Left kidney (tissue), 2 donors: Measurements from ENCODE around the gene SCN4A. TPM values are rescaled to one million over a fixed set of nuclear protein-coding genes. Genes with fewer than 3 reads are reported as not detected.
"Not testable (repeated sequence)": the region's sequence is repeated elsewhere in the genome, so short reads cannot be mapped to it uniquely, and the experiment has no call there.

Experiments used
- DNase-seq: peaks from one replicate; pipeline ENCODE4 v3.0.0-alpha.2; 2013
- polyA plus RNA-seq: library from polyadenylated mRNA; unstranded; fragments of 120-200 nt; gene quantifications from one replicate; pipeline ENCODE4 v1.2.1, GENCODE V29; 2013; ENCODE audit not compliant: insufficient read length

The SCN4A gene
- polyA plus RNA-seq, 1 donor: 0.86 TPM

DNA sequence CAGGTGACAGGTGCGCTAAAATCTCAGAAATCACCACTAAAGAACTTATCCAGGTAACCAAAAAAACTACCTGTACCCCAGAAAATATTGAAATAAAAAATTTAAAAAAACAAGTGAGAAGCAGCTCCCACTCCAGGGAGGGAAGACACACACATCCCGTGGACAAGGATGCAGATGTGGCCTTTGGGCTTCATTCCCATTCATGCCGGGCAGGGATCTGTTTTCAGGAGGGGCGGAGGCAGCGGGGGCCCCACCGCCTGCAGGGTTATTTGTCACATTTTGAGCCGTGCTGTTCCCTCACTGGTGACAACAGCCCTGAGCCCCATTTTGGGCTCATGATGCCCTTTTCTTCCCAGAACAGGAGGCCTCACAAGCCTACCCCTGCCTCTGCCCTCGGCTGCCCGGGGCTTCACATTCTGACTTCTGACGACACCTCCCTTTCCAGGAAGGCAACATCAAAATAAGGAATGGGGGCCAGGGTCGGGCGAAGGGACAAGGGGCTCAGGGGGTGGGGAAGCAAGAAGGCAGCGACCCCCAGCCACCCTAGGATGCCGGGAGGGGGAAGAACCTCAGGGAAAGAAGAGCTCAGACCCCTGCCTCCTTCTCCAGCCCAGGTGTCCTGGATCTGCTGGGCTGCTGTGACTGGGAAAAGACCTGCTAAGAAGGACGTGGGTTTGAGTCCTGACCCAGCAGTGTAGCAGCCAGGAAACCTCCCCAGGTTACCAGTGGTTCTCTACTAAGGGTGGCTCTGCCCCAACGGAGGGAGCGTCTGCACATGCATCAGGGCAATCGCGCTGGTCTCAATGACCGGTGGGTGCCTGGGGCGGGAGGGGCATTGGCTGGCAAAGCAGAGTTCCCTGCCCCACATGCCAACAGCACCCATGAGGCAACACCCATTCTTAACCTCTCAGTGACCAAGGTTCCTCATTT is 38.3 kb downstream of the SCN4A start:
- no peak for DNase-seq

DNA sequence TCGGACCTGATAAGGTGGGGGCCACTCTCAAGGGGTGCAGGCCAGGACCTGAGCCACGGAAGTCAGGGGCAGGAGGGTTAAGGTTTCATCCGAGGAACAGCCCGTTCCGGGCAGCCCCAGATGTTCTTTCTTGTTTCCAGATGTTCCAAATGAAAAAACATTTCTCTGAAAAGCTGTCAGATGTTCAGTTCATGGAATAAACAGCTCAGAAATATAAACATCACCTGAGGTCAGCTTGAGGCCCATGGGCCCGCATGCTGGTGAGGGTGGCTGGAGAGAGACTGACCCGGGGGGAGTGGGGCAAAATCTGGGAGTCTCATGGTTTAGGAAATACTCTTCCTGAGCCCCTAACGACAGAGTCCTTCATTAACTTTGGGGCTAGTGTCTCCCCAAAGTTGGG is 39.1 kb downstream of the SCN4A start:
- no peak for DNase-seq

DNA sequence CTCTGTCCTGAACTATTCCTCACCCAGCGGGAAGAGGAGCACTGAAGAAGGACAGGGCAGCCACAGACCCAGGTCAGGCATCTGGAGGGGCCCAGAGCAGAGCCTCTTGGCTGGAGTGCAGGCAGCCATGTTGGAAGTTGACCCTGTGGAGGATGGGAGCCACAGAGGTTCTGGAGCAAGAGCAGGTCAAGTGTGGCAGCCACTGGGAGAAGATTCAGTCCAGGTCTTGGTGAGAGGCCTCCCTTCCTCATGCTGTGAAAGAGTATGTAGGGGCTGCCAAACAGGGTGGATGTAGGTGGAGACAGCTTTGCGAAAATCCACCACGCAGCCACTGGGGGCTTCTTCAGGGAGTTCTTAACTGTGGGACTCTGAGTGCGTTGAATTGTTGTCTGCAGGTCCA is 40.0 kb downstream of the SCN4A start:
- no peak for DNase-seq

DNA sequence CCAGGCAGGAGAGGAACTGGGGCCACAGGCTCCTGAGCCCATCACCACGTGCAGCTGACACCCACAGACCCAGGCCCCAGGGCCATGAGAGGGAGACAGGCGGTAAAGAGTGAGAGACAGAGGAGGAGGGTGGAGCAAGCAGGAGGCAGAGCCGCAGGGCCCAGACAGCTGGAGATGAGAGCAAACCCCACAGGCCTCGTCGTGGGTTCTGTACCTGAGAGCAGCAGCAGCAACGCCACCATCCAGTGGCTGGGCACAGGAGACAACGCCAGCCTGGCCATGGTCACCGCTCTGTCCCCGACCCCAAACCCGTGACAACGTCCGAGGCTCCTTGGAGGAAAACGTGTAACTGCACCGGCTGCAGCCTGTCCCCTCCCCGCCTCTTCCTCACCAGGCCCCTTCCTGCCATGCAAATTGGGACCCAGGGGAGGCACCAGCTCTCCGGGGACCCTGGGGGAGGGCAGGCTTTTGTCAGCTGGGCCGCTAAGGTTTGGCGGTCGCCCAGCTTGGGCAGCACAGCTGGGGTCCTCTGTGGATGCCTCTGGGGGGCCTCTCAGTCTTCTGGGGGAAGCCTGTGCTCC is 40.6 kb downstream of the SCN4A start, which contains the start of gene CD79B:
CD79B (minus strand) TSS at position 351 of the 581 bp plus-strand sequence; CDS start at position 281, 70 bp downstream.
- DNase-seq: no peak

DNA sequence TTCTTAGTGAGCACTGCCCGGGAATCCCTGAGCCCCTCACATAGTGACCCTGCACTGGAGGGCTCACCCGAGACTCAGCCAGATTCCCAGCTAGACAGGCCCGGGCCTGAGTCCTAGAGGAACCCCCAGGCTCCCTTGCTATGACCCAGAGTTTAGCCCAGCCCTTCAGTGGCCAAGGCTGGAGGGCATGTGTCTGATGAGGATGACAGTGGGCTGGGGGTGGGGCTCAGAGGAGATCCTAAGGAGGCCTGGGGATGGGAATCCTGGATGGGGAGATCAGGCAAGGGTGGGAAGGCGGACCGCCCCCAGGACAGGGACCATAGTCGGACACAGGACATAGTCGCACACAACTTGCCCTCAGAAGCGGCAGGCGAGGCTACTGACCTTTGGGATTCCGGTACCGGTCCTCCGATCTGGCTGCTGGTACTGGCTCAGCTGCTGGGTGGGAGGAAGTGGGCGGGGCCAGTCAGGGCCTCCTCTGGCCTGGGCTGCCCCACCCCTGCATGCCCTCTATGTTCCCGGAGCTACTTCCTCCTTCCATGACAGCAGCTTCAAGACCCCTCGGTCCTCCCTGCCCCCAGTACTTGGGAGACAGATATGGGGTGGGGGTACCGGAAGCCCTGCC is 41.7 kb downstream of the SCN4A start:
- no peak for DNase-seq

DNA sequence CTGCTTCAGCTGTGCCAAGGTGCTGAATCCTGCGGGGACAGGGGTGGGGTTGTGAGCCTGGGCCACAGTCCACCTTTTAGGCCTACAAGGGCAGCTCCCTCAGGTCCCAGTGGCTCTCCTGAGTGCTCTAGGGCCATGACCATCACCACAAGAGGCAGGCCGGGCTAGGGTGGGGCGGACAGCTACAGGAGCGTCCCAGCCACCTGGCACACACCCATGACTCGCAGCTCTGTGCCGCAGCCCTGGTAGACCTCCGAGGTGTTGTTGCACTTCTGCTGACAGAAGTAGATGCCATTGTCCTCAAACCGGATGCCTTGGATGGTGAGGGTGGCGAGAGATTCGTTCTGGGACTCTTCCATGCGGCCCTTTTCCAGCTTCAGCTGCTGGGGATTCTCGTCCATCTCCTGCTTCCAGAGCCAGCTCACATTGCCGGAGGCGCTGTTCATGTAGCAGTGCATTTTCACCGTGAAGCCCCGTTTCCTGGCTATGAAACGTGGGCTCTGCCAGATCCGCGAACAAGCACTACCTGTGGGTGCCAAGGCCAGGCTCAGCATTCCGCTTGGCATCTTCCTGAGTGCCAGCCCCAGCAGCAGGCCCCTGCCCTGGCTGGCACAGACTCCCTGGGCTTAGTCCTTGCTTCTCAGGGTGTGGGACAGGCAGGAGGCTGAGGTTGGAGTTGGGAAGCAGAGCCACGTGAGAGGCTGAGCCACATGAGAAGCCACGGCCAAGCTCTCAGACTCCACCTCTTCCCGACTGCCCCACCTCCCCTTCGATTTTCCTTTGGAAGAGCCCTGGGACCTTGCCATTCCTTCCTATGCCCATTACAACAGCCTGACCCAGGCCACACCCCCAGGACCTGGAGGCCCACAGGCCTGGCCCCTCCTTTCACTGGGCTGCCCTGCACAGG is 42.6 kb downstream of the SCN4A start:
- no peak for DNase-seq

DNA sequence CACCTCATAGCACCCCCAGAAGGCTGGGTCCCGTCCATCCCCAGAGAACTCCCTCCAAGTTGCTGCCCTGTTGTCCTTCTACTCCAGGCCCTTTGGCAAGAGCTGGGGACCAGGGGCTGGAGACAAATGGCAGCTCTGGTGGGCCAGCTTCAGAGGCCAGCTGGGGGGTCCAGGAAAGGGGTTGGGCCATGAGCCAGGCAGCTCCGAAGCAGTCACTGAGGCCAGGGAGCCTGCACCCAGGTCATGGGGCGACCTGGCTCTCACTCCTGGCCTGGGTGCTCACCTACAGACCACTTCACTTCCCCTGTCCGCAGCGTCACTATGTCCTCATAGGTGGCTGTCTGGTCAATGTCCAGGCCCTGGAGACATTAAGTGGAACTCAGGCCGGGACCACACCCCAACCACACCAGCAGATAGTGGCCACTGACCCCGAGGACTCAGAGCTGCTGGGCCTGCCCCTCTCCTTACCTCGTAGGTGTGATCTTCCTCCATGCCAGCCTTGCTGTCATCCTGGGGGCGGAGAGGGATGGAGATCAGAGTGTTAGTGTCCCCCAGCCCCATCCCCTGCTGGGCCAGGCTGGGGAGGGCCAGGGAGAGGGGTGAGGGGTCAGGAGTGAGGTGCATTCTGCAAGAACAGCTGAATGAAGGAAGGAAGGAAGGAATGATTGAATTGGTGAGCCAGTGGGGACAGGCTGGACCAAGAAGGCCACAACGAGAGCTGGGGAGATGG is 43.6 kb downstream of the SCN4A start:
- DNase-seq: no peak

DNA sequence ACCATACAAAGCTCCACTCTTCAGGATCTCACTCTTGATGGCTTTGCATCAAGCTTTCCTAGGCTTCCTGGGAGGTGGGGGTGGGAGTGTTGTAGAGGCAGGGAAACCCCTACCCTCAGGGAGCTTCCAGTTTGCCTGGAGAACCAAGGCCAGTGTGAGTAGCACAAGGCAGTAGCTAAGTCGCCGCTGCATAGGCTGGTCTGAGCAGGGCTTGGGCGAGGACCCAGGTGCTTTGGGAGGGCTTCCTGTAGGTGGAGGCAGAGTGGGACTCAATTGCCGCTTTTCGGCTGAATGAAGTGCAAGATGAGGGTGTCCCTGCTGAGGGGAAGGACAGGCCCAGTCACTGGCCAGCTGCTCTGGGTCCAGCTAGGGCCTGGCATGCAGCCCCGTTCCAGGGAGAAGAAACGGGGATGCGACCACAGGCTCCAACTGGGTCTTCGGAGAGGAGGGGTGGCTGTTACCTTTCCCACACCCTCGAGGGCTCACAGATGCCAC is 44.5 kb downstream of the SCN4A start:
- DNase-seq: no peak

DNA sequence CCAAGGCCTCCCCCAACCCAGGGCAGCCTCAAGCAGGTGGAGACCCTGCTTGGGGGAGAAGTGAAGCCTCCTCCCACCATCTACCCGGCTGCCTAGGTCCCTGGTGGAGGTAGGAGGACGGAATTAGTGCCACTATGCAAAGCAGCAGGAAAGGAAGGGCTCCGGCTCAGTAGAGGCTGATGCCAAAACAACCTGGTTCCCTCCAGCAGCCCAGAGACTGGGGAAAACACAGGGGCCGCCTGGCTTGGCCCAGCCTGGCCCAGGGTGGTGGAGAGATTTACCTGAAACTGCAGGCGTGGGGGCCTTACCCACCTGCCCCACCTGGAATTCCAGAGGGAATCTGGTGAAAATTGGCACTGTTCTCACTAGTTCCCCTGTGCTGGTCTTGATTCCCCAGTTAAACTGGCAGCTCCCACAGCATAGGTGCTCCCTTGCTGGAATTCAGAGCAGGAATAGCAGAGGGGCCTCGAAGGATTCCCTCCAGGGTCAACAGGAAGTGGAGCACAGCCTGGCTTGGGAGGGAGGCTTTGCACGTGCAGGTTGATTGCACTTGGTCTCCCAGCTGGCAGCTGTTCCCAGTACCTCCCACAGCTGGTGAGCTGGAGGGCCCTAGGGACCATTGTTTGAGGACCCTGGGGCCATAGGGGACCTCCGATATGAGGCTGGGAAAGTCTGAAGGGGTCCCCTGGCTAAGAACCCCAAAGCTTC is 45.1 kb downstream of the SCN4A start:
- DNase-seq: no peak

DNA sequence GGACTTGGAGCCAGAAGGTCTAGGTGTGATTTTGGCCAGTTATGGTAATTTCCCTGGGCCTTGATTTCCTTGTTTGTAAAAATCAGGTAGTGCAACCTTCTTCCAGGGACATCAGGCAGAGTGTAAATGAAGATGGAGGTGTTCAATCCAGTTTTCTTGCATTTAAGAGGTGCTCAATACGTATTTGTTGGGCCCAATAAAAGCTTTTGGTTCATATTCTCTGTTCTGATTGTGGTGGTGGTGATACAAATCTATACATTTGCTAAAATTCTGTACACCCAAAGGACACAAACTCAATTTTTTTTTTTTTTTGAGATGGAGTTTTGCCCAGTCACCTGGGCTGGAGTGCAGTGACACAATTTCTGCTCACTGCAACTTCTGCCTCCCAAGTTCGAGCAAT is 46.6 kb downstream of the SCN4A start:
- no peak for DNase-seq

DNA sequence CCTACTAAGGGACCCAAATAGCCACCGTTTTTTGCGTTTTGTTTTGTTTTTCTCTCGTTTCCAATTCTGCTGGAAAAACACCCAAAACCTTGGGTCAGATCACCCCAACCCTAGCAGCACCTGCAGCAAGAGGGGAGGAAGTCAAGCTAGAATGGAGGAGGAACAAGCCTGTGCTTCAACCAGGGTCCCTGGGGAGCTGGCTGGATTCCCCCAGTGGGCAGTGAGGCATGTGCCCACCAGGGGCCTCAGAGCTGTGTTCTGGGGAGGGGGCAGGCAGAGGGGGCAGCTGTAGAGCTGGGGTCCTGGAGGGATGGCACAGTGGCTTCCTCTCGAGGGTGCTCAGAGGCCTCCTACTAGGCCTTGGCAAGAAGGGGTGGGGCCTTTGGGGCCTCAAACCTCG is 47.1 kb downstream of the SCN4A start:
- no peak for DNase-seq

DNA sequence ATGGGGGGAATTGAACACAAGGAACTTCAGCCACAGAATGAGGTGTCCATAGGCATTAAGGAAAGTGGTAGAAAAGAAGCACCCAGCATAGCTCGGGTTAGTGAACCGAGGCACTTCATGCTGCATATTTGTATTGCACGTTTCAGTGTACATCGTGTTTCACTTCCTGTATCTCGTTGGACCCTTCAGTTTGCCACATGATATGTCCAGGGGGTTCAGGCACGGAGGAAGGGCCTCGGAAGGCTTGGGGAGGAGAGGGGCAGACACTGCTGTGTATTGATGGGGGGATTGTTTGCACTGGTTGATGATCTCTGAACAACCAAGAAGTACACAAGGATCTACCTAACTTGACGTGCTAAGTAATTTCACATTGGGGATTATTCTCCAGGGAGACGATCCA is 50.3 kb downstream of the SCN4A start:
- DNase-seq: not testable (repeated sequence)

DNA sequence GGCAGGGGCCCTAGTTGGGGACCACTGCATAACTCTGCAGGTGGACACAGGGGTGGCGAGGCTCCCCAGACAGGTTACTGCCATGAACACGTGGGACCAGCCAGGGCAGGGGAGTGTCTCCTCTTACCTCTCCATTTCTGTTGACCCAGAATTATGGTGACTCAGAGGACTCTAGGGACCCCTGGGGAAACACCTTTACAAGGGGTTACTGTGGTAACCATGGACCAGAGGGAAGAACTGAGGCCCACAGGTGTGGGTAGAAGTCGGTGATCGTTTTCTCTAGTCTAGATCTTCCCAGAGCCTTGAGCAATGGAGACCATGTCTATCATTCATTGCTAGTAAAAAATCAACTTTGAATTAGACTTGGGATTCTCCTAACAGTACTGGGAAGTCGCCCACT is 51.9 kb downstream of the SCN4A start:
- DNase-seq: not testable (repeated sequence)

DNA sequence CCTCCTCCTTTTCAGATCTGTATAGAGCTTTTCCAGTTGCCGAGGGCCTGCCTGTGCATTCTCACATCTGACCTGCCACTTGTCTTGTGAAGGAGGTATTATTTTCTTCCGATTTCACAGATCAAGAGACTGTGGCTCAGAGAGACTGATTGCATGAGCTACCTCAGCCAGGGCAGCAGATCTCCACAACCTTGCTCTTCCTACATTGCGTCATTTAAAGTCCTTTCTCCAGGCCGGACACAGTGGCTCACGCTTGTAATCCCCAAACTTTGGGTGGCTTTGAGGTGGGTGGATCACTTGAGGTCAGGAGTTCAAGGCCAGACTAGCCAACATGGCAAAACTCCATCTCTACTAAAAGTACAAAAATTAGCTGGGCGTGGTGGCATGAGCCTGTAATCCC is 52.7 kb downstream of the SCN4A start:
- not testable (repeated sequence) for DNase-seq

DNA sequence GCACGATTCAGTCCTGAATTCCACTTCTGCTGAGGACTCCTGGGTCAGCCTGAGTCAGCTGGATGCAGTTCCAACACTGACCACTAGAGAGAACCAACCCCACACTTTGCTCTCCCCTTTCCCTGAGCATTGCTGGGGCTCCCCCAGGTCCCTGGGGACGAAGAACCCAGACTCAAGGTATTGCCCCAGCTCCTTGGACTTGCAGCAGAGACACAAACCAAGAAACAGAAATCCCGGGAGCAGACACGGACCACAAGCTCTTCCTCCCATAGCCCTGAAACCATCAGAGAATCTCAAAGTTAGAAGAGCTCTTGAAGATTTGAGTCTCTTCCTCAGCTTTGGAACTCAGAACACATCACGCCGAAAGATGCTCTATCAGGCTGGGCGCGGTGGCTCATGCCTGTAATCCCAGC is 53.4 kb downstream of the SCN4A start:
- no peak for DNase-seq

DNA sequence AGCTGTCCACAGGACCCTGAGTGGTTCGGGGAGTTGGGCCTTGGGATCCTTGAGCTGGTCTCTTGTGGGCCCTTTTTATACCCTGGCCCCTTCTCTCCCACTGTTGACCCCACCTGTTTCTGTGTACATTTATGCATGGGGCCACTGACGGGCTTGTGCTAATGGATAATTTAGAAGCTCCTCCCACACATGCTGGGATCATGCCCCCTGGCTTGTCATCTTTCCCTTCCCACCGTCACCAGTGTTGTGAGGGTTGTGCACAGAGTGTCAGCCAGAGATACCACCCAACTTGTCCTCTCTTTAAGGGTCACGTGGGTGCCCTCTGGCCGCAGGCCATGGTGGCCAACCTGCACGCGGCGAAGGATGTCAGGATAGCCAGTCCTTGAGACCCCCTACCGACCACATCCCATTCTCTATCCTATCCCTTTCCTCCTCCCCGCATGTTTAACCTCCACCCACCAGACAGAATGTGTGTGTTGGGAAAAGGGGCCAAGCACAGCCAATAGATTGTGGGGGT is 53.9 kb downstream of the SCN4A start, which contains the start of gene GH1:
GH1 (minus strand) TSS at position 51 of the 517 bp plus-strand sequence. CDS start 63 bp downstream, outside the sequence.
- DNase-seq: not testable (repeated sequence)

DNA sequence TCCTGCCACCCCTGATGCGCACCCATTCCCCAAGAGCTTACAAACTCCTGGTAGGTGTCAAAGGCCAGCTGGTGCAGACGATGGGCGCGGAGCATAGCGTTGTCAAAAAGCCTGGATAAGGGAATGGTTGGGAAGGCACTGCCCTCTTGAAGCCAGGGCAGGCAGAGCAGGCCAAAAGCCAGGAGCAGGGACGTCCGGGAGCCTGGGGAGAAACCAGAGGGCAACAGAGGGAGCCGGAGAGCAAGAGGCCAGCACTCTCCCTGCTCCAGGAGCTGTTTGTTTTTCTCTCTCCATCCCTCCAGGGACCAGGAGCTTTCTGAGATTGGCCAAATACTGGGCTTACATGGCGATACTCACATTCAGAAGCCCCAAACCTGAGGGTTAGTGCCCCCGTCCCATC is 54.4 kb downstream of the SCN4A start:
- no peak for DNase-seq

DNA sequence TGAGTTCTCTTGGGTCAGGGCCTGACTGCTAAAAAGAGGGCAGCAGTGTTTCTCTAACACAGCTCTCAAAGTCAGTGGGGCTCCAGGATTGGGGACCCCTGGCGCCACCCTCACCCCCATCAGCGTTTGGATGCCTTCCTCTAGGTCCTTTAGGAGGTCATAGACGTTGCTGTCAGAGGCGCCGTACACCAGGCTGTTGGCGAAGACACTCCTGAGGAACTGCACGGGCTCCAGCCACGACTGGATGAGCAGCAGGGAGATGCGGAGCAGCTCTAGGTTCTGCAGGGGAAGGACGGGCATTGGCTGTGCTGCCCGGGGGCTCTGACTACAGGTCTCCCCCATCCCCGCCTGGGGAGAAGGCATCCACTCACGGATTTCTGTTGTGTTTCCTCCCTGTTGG is 55.1 kb downstream of the SCN4A start:
- no peak for DNase-seq

DNA sequence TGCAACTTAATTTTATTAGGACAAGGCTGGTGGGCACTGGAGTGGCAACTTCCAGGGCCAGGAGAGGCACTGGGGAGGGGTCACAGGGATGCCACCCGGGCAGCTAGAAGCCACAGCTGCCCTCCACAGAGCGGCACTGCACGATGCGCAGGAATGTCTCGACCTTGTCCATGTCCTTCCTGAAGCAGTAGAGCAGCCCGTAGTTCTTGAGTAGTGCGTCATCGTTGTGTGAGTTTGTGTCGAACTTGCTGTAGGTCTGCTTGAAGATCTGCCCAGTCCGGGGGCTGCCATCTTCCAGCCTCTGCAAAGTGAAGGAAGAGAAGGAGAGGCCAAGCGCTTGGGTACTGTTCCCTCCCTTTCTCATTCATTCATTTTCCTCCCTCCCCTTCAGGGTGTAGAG is 55.5 kb downstream of the SCN4A start:
- not testable (repeated sequence) for DNase-seq
